HL-60 (cell line): ENCODE results near the gene VPS13D.

Experiments used
- DNase-seq, 2 experiments: peaks; one replicate each; pipeline ENCODE4 v3.0.0-alpha.2; 2010 to 2020; ENCODE audit warnings: low read depth in 1 of 2, low spot score in 1 of 2
- H3K27ac ChIP-seq: fragments of 250-450 bp; sonication (Bioruptor Pico); replicated peaks from 2 replicates; pipeline ENCODE4 v1.5.1; 2020; ENCODE audit warnings: mild to moderate bottlenecking, moderate library complexity
- H3K27me3 ChIP-seq: fragments of 250-450 bp; sonication (Bioruptor Pico); 2 replicates; pipeline ENCODE4 v1.5.1; 2021; ENCODE audit warnings: mild to moderate bottlenecking, moderate library complexity; ENCODE audit not compliant: insufficient read depth, poor library complexity, severe bottlenecking
- H3K4me3 ChIP-seq: replicated peaks from 2 replicates; pipeline ENCODE4 v1.5.1; 2011; ENCODE audit warnings: mild to moderate bottlenecking, control low read depth, low read length; ENCODE audit not compliant: insufficient read depth
- CTCF ChIP-seq: IDR thresholded peaks from one replicate; pipeline ENCODE4 v1.5.1; 2011; ENCODE audit warnings: low read length, control low read depth, inconsistent platforms; ENCODE audit not compliant: insufficient read depth
- GABPA ChIP-seq: IDR thresholded peaks from 2 replicates; pipeline ENCODE4 v1.6.1; 2012; ENCODE audit warnings: low read depth
- POLR2AphosphoS5 ChIP-seq: IDR thresholded peaks from 2 replicates; pipeline ENCODE4 v1.6.1; 2012; ENCODE audit warnings: low read depth
- REST ChIP-seq: IDR thresholded peaks from 2 replicates; pipeline ENCODE4 v1.6.1; 2012; ENCODE audit warnings: low read depth; ENCODE audit not compliant: insufficient replicate concordance
- SPI1 ChIP-seq: IDR thresholded peaks from 2 replicates; pipeline ENCODE4 v1.6.1; 2012; ENCODE audit warnings: low read depth, mild to moderate bottlenecking, borderline replicate concordance

Gene VPS13D

GRCh38 chr1:12338017-12338416 lies 108.2 kb downstream of the VPS13D start:
- Histone ChIP-seq H3K27me3 (no peaks in the 10 kb centered on the region), H3K27ac (no peak overlapping the region), H3K4me3 (no peak overlapping the region)
- TF ChIP-seq GABPA, result no peak
- no peak for TF ChIP-seq REST
- TF ChIP-seq CTCF, result no peak
- no peak for TF ChIP-seq POLR2AphosphoS5
- no peak for TF ChIP-seq SPI1
- DNase-seq, result no peak

GRCh38 chr1:12338823-12339222 lies 109.0 kb downstream of the VPS13D start:
- no peak for DNase-seq
- H3K27me3 ChIP-seq, result no peaks in the 10 kb centered on the region
- no peak overlapping the region for H3K27ac ChIP-seq
- TF ChIP-seq REST (no peak), GABPA (no peak), CTCF (no peak), SPI1 (no peak), POLR2AphosphoS5 (no peak)
- no peak overlapping the region for H3K4me3 ChIP-seq

- no peak for DNase-seq
- Histone ChIP-seq H3K4me3 (no peak overlapping the region), H3K27me3 (no peaks in the 10 kb centered on the region), H3K27ac (no peak overlapping the region)
- no peak for TF ChIP-seq GABPA
- TF ChIP-seq SPI1, result no peak
- no peak for TF ChIP-seq CTCF
- TF ChIP-seq POLR2AphosphoS5, result no peak
- no peak for TF ChIP-seq REST
Observed at GRCh38 chr1:12339396-12339795, 109.6 kb downstream of the VPS13D start.
